ENCODE data around the gene PRF1. TPM values are rescaled to one million over a fixed set of nuclear protein-coding genes. Genes with fewer than 3 reads are reported as not detected.
"Not testable (repeated sequence)": the region's sequence is repeated elsewhere in the genome, so short reads cannot be mapped to it uniquely, and the experiment has no call there.

PRF1 gene
- polyA plus RNA-seq, 4 donors: 0.87 to 2.4 (median 1.6) TPM

- peaks cover 0 to 7% of the 10 kb centered on the region in 2 donors for H3K9me3 ChIP-seq (ENCODE audit: control insufficient read depth in 2 of 2, insufficient read depth in 1 of 2, low read depth in 1 of 2, low read length in 1 of 2)
- FAIRE-seq (no peak), DNase-seq (no peak)
- no peaks in the 10 kb centered on the region for H3K36me3 ChIP-seq (ENCODE audit: control insufficient read depth in 3 of 3, insufficient read depth in 2 of 3, low read depth in 1 of 3, low read length in 3 of 3)
- WGBS, 3 donors: 81 to 96% (median 92%) methylated on average over 2 of the region's 2 CpGs
- no peaks in the 10 kb centered on the region for H3K27me3 ChIP-seq (ENCODE audit: control insufficient read depth in 3 of 3, insufficient read depth in 3 of 3, low read length in 3 of 3)
- no peak overlapping the region for H3K27ac ChIP-seq (ENCODE audit: low read depth in 1 of 3, low read length in 2 of 3)
- H3K4me3 ChIP-seq (ENCODE audit: low read depth in 1 of 3, low read length in 3 of 3): no peak overlapping the region
- H3K4me1 ChIP-seq (ENCODE audit: control insufficient read depth in 3 of 3, insufficient read depth in 2 of 3, low read depth in 1 of 3, low read length in 2 of 3): no peaks in the 10 kb centered on the region
These were observed 12.7 kb upstream of the PRF1 start for GRCh38 chr10:70615211-70615610.

GRCh38 chr10:70614364-70614763, 11.8 kb upstream of the PRF1 start:
- not testable (repeated sequence) for H3K27me3 ChIP-seq (ENCODE audit: control insufficient read depth in 3 of 3, insufficient read depth in 3 of 3, low read length in 3 of 3); FAIRE-seq

GRCh38 chr10:70613941-70614340, 11.4 kb upstream of the PRF1 start:
- H3K4me1 ChIP-seq (ENCODE audit: control insufficient read depth in 3 of 3, insufficient read depth in 2 of 3, low read depth in 1 of 3, low read length in 2 of 3): no peaks in the 10 kb centered on the region
- peaks cover 0 to 2% of the 10 kb centered on the region in 2 donors for H3K9me3 ChIP-seq (ENCODE audit: control insufficient read depth in 2 of 2, insufficient read depth in 1 of 2, low read depth in 1 of 2, low read length in 1 of 2)
- no peak overlapping the region for H3K4me3 ChIP-seq (ENCODE audit: low read depth in 1 of 3, low read length in 3 of 3)
- no peak for FAIRE-seq
- H3K36me3 ChIP-seq (ENCODE audit: control insufficient read depth in 3 of 3, insufficient read depth in 2 of 3, low read depth in 1 of 3, low read length in 3 of 3): no peaks in the 10 kb centered on the region
- no peak for DNase-seq
- no peaks in the 10 kb centered on the region for H3K27me3 ChIP-seq (ENCODE audit: control insufficient read depth in 3 of 3, insufficient read depth in 3 of 3, low read length in 3 of 3)
- 48 to 60% (median 56%) methylated on average over 2 of the region's 2 CpGs for WGBS, 3 donors
- H3K27ac ChIP-seq (ENCODE audit: low read depth in 1 of 3, low read length in 2 of 3): no peak overlapping the region

More at GRCh38 chr10:70614364-70614763, 11.8 kb upstream of the PRF1 start:
- not testable (repeated sequence) for H3K36me3 ChIP-seq (ENCODE audit: control insufficient read depth in 3 of 3, insufficient read depth in 2 of 3, low read depth in 1 of 3, low read length in 3 of 3); H3K27ac ChIP-seq (ENCODE audit: low read depth in 1 of 3, low read length in 2 of 3); DNase-seq; H3K4me1 ChIP-seq (ENCODE audit: control insufficient read depth in 3 of 3, insufficient read depth in 2 of 3, low read depth in 1 of 3, low read length in 2 of 3); H3K4me3 ChIP-seq (ENCODE audit: low read depth in 1 of 3, low read length in 3 of 3); H3K9me3 ChIP-seq (ENCODE audit: control insufficient read depth in 2 of 2, insufficient read depth in 1 of 2, low read depth in 1 of 2, low read length in 1 of 2)
- 85 to 91% (median 88%) methylated on average over 3 of the region's 3 CpGs for WGBS, 3 donors

- H3K36me3 ChIP-seq (ENCODE audit: control insufficient read depth in 3 of 3, insufficient read depth in 2 of 3, low read depth in 1 of 3, low read length in 3 of 3): no peaks in the 10 kb centered on the region
- DNase-seq (no peak), FAIRE-seq (no peak)
- H3K4me1 ChIP-seq (ENCODE audit: control insufficient read depth in 3 of 3, insufficient read depth in 2 of 3, low read depth in 1 of 3, low read length in 2 of 3): no peaks in the 10 kb centered on the region
- WGBS, 3 donors: 90 to 94% (median 91%) methylated on average over 4 of the region's 4 CpGs
- H3K4me3 ChIP-seq (ENCODE audit: low read depth in 1 of 3, low read length in 3 of 3): no peak overlapping the region
- H3K27ac ChIP-seq (ENCODE audit: low read depth in 1 of 3, low read length in 2 of 3): no peak overlapping the region
- H3K27me3 ChIP-seq (ENCODE audit: control insufficient read depth in 3 of 3, insufficient read depth in 3 of 3, low read length in 3 of 3): no peaks in the 10 kb centered on the region
- no peaks in the 10 kb centered on the region for H3K9me3 ChIP-seq (ENCODE audit: control insufficient read depth in 2 of 2, insufficient read depth in 1 of 2, low read depth in 1 of 2, low read length in 1 of 2)
These were observed 5.4 kb upstream of the PRF1 start for GRCh38 chr10:70607936-70608335.

- Histone ChIP-seq H3K4me1 (ENCODE audit: control insufficient read depth in 3 of 3, insufficient read depth in 2 of 3, low read depth in 1 of 3, low read length in 2 of 3) (peaks cover 0 to 5% (median 0%) of the 10 kb centered on the region in 3 donors), H3K36me3 (ENCODE audit: control insufficient read depth in 3 of 3, insufficient read depth in 2 of 3, low read depth in 1 of 3, low read length in 3 of 3) (no peaks in the 10 kb centered on the region), H3K9me3 (ENCODE audit: control insufficient read depth in 2 of 2, insufficient read depth in 1 of 2, low read depth in 1 of 2, low read length in 1 of 2) (no peaks in the 10 kb centered on the region), H3K27ac (ENCODE audit: low read depth in 1 of 3, low read length in 2 of 3) (no peak overlapping the region), H3K27me3 (ENCODE audit: control insufficient read depth in 3 of 3, insufficient read depth in 3 of 3, low read length in 3 of 3) (no peaks in the 10 kb centered on the region), H3K4me3 (ENCODE audit: low read depth in 1 of 3, low read length in 3 of 3) (no peak overlapping the region)
- 48 to 80% (median 66%) methylated on average over 2 of the region's 2 CpGs for WGBS, 3 donors
- DNase-seq (no peak), FAIRE-seq (no peak)
These were observed 2.6 kb upstream of the PRF1 start for GRCh38 chr10:70605161-70605560.

GRCh38 chr10:70604106-70604505, 1.6 kb upstream of the PRF1 start:
- FAIRE-seq: no peak
- H3K4me3 ChIP-seq (ENCODE audit: low read depth in 1 of 3, low read length in 3 of 3): no peak overlapping the region
- H3K4me1 ChIP-seq (ENCODE audit: control insufficient read depth in 3 of 3, insufficient read depth in 2 of 3, low read depth in 1 of 3, low read length in 2 of 3): peaks cover 0 to 5% (median 0%) of the 10 kb centered on the region in 3 donors
- H3K36me3 ChIP-seq (ENCODE audit: control insufficient read depth in 3 of 3, insufficient read depth in 2 of 3, low read depth in 1 of 3, low read length in 3 of 3): no peaks in the 10 kb centered on the region
- no peaks in the 10 kb centered on the region for H3K27me3 ChIP-seq (ENCODE audit: control insufficient read depth in 3 of 3, insufficient read depth in 3 of 3, low read length in 3 of 3)
- 67 to 81% (median 77%) methylated on average over 4 of the region's 4 CpGs for WGBS, 3 donors
- no peaks in the 10 kb centered on the region for H3K9me3 ChIP-seq (ENCODE audit: control insufficient read depth in 2 of 2, insufficient read depth in 1 of 2, low read depth in 1 of 2, low read length in 1 of 2)
- DNase-seq: no peak
- peak overlapping the region in 1 of 3 donors; percentile 40 for H3K27ac ChIP-seq (ENCODE audit: low read depth in 1 of 3, low read length in 2 of 3)

- peak in 1 of 2 donors; percentile 17 for DNase-seq
- Histone ChIP-seq H3K36me3 (ENCODE audit: control insufficient read depth in 3 of 3, insufficient read depth in 2 of 3, low read depth in 1 of 3, low read length in 3 of 3) (peaks cover 0 to 2% (median 0%) of the 10 kb centered on the region in 3 donors), H3K27me3 (ENCODE audit: control insufficient read depth in 3 of 3, insufficient read depth in 3 of 3, low read length in 3 of 3) (no peaks in the 10 kb centered on the region), H3K4me3 (ENCODE audit: low read depth in 1 of 3, low read length in 3 of 3) (no peak overlapping the region), H3K4me1 (ENCODE audit: control insufficient read depth in 3 of 3, insufficient read depth in 2 of 3, low read depth in 1 of 3, low read length in 2 of 3) (peaks cover 0 to 5% (median 0%) of the 10 kb centered on the region in 3 donors), H3K9me3 (ENCODE audit: control insufficient read depth in 2 of 2, insufficient read depth in 1 of 2, low read depth in 1 of 2, low read length in 1 of 2) (no peaks in the 10 kb centered on the region), H3K27ac (ENCODE audit: low read depth in 1 of 3, low read length in 2 of 3) (peak overlapping the region in 2 of 3 donors; percentile 47 to 66)
- WGBS, 3 donors: 72 to 73% (median 73%) methylated on average over 7 of the region's 7 CpGs
- no peak for FAIRE-seq
These were observed 884 bp upstream of the PRF1 start for GRCh38 chr10:70603449-70603801.

GRCh38 chr10:70601746-70602145, 795 bp downstream of the PRF1 start:
- no peak overlapping the region for H3K27ac ChIP-seq (ENCODE audit: low read depth in 1 of 3, low read length in 2 of 3)
- WGBS, 3 donors: 70 to 78% (median 71%) methylated on average over 4 to 5 of the region's 5 CpGs
- peaks cover 0 to 5% (median 0%) of the 10 kb centered on the region in 3 donors for H3K4me1 ChIP-seq (ENCODE audit: control insufficient read depth in 3 of 3, insufficient read depth in 2 of 3, low read depth in 1 of 3, low read length in 2 of 3)
- peaks cover 0 to 2% (median 0%) of the 10 kb centered on the region in 3 donors for H3K36me3 ChIP-seq (ENCODE audit: control insufficient read depth in 3 of 3, insufficient read depth in 2 of 3, low read depth in 1 of 3, low read length in 3 of 3)
- peak overlapping the region in 1 of 3 donors; percentile 44 for H3K4me3 ChIP-seq (ENCODE audit: low read depth in 1 of 3, low read length in 3 of 3)
- no peaks in the 10 kb centered on the region for H3K27me3 ChIP-seq (ENCODE audit: control insufficient read depth in 3 of 3, insufficient read depth in 3 of 3, low read length in 3 of 3)
- FAIRE-seq (no peak), DNase-seq (no peak)
- no peaks in the 10 kb centered on the region for H3K9me3 ChIP-seq (ENCODE audit: control insufficient read depth in 2 of 2, insufficient read depth in 1 of 2, low read depth in 1 of 2, low read length in 1 of 2)

Measured in small intestine (tissue), 7 donors.